Activated CD4-positive, CD25-positive, alpha-beta regulatory T cell treated with anti-CD3 and anti-CD28 coated beads, Interleukin-2, amount 50 U/mL, for 16 hours (primary cell): Measurements from ENCODE around the gene KATNAL2.
A peak's percentile ranks its signal among the peaks of the same experiment; 100 is the strongest.
"Not testable (repeated sequence)": the region's sequence is repeated elsewhere in the genome, so short reads cannot be mapped to it uniquely, and the experiment has no call there.

Experiments used
- DNase-seq: peaks from one replicate; pipeline ENCODE4 v3.0.0-alpha.2; 2020; ENCODE audit warnings: low read depth, low spot score

KATNAL2 gene

DNA sequence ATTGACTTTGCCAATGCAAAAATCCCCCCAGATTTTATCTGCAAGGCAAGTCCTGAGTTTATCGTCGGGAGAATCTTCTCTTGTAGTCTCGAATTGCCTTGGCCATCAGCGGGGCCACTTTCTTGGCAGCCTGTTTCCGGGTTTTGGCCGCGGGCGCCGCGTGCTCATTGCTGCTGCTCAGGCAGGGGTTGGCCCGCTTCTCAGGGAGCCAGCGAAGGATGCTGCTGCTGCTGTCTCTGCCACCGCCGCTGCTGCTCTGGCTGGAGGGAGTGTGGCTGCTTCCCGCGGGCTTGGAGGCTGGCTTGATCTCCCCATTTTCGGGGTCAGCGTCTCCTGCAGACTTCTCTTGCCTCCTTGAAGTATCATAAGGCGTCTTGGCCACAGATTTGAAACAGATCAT is 115.5 kb downstream of the KATNAL2 start:
- no peak for DNase-seq

DNA sequence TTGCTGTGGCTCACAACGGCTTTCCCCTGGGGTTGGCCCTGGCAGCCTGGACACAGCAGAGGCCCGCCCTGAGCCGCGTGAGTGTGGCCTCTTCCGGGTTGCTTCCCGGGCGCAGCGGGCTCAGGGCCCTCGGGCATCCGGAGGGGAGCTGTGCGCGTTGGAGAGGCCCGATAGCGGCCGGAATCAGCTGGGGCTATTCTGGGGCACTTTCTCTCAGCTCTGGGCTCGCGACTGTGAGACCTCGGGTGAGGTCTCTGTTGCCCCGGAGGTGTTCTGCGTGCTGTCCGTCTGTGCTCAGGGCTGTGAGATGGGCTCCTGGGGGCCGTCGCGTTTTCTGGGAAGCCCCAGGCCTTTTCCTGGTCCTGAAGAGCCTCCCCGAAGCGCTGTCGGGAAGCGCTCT is 117.2 kb downstream of the KATNAL2 start:
- not testable (repeated sequence) for DNase-seq

DNA sequence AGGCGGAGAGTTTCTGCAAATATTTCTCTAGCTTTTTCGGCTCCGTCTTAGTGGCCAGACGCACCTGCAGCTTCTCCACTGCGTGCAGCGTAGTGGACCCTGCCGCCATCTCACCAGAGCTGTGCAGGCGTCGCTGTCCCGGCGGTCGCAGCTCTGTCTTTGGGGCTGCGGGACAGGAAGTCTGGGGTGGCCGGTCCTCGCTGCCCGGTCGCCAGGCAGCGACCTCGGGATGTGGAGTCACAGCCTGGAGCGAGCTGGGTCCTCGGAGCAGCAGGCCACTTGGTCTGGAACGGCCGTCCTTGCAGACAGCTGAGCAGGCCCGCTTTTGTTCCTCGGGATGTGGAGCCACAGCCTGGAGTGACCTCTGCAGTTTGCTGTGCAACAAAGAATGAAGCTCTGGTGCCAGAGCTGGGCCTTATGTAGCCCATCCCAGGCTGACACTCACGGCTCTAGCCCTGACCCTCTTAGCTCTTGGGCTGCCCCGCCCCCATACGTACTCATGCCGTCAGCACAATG is 117.8 kb downstream of the KATNAL2 start, which contains the start of gene ELOA2:
ELOA2 (minus strand) TSS at position 466 of the 516 bp plus-strand sequence; CDS start at position 109, 357 bp downstream.
- DNase-seq, result no peak

DNA sequence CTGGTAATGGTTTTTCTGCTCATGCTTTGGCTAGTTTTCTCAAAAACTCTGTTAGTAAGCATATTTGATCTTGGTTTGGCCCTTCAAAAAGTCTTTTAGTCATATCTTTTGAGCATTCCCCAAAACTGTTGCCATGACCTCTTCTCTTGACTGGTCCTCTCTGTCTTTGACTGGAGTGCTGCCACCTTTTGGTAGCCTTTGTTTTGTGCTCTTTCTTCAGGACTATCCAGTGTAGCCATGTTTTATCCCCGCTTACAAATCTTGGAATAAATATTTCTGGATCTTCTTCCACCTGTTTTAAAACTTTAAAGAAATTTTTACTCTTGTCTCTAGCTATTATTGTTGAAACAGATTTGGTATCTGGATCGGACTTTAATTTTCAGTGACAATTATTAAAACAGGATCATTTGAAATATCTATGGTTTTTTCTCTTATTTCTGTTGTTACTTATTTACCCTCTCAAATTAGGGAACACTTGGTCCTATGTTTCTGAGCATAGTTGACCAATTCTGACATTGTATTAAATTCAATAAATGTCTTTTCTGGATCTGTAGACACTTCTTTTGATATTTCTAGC is 119.0 kb downstream of the KATNAL2 start:
- no peak for DNase-seq

DNA sequence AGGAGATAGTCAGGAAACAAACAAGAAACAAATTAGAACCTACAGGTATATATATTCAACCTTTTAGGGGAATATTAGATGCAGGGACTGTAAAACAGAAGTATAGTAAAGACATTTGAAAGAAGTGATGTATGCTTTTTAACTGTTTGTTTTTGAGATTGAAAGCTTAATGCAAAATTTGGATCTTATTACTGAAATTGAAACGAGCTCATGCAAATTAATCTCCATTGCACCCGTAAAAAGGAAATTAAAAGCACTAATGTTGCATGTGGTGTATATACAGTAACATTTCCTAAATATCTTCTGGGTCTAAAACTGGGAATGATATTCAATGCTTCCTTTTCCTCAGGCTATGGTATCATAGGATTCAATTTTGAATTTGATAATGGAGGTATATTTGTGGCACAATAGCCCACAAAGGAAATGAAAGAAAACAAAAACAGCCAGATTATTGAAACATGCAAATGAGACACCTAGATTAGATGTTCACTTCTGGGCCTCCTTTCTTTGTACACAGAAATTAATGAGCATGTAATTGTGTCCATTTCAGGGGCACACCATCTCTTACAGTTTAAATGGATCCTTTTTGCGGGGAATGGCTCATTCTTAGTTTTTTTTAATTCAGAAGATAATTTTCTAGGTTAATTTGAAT is 119.7 kb downstream of the KATNAL2 start:
- no peak for DNase-seq

DNA sequence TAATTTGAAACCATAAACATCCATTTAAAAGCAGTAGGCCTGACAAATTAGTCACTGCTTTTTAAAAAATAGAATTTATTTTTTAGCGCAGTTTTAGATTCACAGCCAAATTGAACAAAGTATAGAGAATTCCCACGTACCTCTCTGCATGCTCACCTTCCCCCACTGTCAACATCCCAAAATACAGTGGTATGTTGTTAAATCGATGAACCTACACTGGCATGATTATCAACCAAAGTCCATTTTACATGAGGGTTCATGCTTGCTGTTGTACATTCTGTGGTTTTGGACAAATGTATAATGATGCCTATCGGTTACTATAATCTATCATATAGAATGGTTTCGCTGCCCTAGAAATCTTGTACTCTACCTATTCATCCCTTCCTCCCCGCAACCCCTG is 123.6 kb downstream of the KATNAL2 start:
- no peak for DNase-seq

DNA sequence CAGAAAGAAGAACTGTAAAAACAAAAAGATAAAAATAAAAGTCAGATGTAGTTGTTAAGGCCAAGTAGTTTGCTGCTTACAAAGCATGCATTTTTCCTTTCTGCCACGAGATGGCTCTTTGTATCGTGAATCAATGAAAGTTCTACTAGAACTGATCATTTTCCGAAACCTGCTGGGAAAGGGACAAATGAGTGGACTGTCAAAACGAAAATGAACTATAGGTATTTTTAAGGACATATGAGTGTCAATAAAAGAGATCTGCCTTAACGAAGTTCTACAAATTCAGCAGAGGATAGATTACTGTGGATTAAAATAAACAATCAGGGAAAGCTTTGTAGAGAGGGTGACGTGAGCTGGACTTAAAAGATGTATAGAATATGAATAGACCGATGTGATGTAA is 133.1 kb downstream of the KATNAL2 start:
- no peak for DNase-seq

DNA sequence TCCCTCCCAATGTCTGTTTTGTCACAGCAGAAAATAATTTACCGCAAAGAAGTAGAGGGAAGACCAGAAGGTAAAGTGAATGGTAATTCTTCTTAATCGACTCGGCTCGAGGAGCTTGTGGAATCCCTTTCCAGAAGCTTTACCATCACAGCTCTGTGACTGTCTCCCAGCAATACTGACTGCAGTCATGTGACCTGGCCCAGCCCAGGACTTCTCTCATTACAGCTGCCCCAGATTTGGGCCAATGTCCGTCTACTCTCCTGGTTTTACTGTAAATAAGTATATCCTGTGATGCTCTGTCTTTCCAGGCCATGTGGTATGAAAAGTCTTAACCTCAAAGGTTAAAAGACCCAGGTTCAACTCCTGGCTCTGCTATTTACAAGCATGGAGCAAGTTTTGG is 137.0 kb downstream of the KATNAL2 start:
- no peak for DNase-seq

DNA sequence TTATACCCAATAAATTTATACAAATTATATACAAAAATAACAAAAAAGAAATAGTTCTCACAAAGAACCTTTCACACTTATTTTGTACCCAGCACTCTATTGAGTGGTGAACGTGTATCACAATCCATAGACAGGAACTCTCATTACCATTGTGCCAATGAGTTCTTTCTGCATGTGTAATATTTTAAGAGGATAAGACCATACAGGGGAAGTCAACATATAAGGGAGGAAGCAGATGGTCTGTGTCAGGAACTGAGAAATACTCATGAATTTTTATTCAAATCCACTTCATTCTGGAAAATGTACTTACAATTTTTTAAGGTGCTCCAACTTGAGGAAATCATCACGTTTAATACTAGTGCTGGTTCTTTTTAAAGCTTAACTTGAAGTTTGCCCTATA is 145.1 kb downstream of the KATNAL2 start:
- DNase-seq, result no peak

DNA sequence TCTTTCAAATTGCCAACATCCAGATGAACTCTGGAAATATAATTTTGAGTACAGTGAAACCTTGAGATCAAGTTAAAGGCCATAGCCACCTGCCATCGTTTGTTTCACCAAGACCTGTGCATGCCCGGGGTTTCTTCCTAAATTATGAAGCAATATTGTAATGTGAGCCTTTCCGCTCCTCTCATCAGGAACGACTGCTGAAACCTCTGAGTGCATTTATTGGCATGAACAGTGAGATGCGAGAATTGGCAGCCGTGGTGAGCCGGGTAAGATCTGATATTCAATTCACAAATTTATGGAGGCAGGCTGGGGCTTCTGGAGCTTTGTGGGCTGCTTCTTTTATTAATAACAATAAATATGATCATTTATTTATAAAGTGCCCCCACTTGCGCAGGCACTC is 145.7 kb downstream of the KATNAL2 start:
- no peak for DNase-seq

DNA sequence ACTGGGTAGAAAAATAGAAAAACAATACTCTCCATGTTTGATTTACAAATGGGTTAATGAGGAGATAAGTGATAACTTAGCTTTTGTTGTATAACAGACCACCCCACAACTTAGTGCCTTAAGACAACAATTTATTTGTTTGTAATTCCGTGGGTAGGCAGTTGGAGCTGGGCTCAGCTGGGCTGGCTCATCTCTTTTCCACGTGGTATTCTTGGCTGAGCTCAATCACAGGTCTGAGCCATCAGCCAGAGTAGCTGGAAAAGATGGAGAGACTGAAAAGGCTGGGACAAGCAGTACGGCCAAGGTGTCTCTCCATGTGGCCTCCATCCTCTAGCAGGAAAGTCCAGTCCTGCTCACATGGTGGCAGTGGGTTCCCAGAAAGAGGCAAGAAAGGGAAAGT is 150.2 kb downstream of the KATNAL2 start:
- DNase-seq, result no peak

DNA sequence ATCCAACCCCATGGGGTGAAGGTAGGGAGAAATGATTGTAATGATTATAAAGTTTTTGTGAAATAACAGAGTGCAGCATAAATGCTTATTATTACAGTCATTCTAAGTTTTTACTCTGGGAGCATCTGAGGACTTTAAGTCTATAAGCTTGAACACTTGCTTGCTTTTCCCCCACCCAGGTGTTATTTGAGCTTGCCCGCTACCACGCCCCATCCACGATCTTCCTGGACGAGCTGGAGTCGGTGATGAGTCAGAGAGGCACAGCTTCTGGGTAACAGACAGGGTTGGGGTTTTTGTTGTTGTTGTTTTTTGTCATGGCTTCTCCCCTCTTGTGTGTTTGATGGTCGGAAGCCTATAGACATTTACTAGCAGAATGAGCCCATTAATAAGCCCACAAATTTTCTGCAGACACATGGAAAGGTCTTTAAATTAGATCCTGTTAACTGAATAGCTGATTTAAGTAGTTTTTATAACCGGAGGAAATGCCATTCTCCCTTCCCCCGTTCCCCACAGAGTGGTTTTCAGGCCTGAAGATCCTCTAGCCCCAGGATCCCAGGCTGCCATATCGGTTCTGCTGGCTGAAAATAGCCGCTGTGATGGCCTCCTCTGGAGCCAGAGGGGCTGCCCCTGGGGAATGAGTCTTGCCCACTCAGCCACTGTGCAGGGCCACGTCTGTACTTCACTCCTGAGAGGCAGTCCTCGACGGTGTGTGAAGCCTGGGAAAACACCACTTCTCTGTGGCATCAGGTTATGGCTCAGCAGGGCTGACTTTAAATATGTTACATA is 157.9 kb downstream of the KATNAL2 start:
- no peak for DNase-seq

DNA sequence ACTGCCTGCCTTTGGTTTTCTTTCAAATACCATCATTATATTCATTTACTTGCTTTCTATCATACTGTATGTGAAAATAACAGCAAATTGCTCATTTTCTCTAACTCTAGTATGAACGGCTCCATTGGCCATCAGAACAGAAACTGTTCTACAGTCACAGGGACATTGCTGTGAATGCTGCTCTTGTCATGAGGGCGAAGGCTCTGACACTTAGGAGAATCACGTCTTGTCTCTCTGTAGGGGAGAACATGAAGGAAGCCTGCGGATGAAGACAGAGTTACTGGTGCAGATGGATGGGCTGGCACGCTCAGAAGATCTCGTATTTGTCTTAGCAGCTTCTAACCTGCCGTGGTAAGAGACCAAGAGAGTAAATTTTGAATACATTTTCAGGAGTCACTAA is 159.7 kb downstream of the KATNAL2 start:
- no peak for DNase-seq

DNA sequence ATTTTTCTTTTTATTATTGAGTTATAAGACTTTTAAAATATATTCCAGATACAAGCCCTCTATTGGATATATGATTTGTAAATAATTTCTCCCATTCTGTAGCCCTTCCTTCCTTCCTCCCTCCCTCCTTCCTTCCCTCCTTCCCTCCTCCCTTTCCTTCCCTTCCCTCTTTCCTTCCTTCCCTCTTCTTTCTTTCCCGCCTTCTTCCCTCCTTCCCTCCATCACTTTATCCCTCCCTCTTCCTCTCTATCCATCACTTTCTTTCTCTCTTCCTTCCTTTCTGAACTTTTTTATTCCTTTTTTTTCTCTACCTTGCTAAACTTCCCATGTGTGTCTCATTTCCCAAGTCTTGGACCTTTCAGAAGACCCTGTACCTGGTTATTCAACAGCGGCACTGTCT is 163.5 kb downstream of the KATNAL2 start:
- DNase-seq, result no peak

DNA sequence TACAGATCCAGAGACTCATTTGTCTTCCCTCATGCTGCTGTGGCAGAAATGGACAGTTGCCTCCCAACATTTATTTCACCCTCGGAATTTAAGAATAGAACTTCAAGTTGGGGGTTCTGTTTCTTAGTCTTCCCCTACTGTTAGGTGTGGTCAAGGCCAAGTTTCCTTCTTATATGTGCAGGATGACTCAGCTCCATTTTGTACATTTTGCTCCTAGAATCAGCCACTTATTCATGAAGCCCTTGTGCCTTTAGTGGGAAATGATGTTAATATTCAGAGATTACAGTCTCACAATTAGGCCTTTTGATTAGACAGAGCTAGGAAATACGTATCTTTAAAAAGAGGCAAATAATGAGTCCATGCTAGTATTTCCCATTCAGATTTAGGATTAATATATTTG is 164.2 kb downstream of the KATNAL2 start:
- no peak for DNase-seq

DNA sequence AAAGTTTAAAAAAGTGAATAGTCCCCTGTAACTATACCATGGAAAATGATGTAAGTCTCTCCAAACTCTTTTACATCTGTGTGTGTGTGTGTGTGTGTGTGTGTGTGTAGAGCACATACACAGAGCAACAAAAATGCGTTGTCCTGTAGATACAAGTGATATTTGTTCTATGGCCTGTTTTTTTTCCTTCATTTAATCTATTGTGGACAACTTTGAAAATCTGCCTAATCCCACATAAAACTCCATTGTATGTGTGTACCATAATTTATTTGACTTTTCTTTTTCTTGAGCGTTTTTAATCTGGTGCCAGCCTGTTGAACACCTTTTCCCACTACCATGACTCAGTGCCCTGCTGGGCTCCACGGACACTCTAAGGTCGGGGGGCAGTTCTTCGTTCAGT is 170.3 kb downstream of the KATNAL2 start:
- no peak for DNase-seq

DNA sequence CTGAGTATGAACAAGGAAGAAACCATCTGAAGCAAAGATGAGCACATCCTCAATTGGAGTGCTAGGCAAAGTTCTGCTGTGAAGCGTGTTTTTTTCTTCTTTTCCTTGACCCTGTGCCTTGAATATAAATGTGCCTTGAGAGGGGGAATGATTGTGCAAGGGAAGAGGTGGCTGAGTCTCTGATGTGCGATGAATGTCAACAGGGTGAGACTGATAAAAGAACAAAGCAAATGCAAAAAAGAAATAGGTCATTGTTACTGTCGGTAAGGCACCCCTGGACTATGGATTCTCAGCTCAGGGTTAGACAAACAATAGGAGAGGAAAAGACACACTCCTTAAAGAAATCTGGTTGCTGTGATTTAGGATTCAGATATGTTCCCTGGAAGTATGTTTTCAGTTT is 178.4 kb downstream of the KATNAL2 start:
- no peak for DNase-seq

DNA sequence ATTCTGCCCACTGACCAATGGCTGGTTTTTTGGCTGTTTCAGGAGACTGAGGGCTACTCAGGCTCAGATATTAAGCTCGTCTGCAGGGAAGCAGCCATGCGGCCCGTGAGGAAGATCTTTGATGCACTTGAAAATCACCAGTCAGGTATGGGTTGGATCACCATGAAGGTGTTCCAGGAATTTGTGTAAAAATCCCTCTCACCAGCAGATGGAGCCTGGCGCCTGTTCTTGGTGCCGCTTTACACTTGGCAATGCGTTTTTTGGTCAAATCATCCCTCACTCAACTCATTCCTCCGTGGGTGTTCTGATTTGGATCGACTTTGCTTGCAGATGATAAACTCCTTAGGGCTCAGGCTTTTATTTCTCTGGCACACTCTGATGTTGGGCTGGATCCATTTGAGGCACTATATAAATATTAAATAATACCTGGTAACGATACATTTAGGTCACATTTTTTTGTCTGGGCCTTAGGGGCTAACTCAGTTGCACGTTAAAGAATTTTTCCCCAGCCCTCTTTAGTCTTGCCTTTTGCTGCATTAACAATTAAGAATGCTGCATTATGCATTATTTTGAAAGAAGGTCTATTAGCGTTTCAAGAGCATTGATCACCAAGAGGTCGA is 182.9 kb downstream of the KATNAL2 start:
- DNase-seq, result peak; percentile 19

DNA sequence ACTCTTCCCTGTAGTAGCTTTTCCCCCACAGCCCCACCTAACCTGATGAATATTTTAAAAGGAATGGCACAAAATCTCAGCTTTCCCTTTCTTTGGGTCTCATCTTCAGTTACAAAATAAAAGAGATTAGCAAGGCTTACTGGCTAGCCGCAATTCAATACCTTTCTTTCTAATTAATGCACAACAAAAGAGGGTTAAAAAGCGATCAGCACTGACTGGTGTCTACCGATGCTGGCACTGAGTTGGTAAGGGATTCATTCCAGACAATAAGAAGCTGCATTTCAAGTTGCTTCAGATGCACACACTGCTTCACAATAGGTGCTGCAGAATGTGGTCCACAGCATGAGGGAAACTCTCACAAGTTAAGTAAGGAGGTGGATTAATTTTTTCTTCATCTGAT is 191.0 kb downstream of the KATNAL2 start:
- no peak for DNase-seq

DNA sequence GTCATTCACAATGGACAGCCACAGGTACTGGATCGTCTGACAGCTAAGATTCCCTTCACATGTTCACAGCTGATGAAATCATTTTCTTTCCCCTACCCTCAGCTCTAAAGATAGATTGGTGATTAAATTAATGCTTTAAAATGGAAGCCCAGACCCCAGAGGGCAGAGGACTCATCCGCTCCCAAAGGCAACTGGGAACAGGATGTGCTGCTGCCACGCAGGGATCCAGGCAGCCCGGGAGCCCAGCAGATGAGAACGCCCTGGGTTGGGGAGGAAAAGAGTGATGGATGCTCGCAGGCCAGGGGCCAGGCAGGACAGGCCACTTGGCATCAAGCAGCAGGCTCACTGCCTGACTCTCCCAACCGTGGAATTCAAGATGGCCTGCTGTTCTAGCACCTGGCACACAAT is 191.6 kb downstream of the KATNAL2 start:
- DNase-seq, result no peak

DNA sequence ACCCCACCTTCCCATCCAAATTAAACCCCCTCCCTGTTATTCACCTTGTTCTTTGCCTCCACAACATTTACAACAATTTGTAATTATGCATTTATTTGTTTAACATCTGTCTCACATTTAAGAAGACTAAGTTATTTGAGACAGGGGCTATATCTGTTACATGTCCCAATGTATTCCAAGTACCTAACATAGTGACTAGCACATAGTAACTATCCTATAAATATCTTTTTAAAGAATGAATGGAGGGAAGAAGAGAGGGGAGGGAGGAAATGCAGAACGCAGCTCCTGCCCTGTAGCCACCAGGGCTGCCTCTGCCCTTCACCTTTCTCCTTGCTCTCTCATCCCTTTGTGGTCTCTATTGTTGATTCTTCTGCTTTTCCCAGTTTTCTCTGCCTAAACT is 192.3 kb downstream of the KATNAL2 start:
- no peak for DNase-seq
